Activated CD4-positive, alpha-beta T cell treated with anti-CD3 and anti-CD28 coated beads, Interleukin-2, amount 50 U/mL, for 24 hours (primary cell): Measurements from ENCODE around the gene SEC16A.
"Not testable (repeated sequence)": the region's sequence is repeated elsewhere in the genome, so short reads cannot be mapped to it uniquely, and the experiment has no call there.

Source experiments
- DNase-seq, 2 donors: peaks; one replicate each; pipeline ENCODE4 v3.0.0-alpha.2; 2020; ENCODE audit warnings: low read depth in 1 of 2, low spot score in 1 of 2

The SEC16A gene

GRCh38 chr9:136441191-136441680, 41.6 kb downstream of the SEC16A start:
- DNase-seq, result no peak

GRCh38 chr9:136439481-136440408, 43.1 kb downstream of the SEC16A start, which contains the start of gene INPP5E:
TSS of gene INPP5E (minus strand) at chr9:136439845. CDS start at chr9:136439419, 426 bp downstream.
- DNase-seq, result peak; percentile 70 to 87

DNA sequence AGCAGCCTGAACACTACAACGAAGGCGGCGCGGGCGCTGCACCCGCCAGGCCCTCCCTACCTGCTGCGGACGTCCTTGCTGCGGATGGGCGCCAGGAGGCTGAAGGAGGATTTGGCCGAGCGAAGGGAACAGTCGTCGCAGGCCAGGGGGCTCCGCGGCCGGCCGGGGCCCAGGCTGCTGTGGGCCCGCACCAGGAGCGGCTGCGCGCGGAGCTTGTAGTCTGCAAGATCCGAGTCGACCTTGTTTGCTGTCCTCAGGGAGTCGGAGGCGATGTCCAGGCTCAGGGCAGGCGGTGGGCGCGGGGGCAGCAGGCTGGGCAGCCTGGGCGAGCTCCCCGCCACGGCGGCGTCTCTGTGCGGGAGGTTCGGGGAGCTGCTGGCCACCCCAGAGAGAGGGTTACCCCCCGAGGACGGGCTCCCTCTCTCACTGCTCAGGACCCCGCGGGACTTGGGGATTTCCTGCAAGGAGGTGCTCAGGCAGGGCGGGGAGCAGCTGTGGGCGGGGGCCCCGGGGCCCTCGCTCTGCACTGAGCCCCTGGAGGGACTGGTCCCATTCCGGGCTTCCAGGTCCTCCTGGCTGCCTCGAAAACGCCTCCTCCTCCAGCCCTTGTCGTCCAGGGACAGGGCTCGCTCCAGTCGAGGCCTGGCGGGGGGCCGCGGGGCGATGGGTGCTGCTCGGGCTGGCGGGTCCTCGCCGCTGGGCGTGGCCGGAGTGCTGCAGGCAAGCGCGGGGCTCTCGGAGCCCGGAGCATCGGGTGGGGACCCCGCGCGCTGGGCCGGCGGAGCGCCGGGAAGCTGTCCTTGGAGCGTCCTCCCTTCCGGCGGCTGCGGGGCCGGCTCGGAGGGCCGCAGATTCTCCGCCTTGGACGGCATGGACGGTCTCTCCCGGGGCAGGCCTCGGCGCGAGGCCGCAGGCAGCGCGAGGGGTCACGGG, 44.0 kb downstream of the SEC16A start:
- DNase-seq, result peak; percentile 32 to 47

DNA sequence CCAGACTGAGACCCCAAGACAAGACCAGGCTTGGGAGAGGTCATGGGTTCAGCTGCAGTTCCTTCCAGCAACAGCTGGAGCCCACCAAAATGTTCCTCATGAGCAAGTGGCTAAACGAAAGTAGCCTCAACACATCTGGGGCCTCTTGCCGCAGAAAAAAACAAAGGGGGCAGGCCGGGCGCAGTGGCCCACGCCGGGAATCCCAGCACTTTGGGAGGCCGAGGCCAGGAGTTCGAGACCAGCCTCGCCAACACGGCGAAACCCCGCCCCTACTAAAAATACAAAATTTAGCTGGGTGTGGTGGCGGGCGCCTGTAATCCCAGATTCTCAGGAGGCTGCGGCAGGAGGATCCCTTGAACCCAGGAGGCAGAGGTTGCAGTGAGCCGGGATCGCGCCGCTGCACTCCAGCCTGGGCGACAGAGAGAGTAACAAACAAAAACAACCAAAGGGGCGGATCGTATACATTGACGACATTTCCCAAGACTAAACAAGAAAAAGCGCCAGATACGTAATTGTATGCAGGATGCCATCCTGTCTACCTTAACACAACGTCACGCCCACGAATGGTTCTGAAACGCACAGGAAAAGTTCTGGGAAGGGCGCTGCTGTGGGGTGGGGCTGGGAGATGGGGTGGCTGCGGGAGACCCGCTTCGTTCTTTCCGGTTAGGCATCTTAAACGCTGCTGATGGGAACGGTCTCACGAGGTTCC, 44.8 kb downstream of the SEC16A start:
- no peak for DNase-seq

- no peak for DNase-seq
Measured at GRCh38 chr9:136437430-136437829, 45.4 kb downstream of the SEC16A start.

GRCh38 chr9:136436055-136436634, 46.7 kb downstream of the SEC16A start:
- no peak for DNase-seq

DNA sequence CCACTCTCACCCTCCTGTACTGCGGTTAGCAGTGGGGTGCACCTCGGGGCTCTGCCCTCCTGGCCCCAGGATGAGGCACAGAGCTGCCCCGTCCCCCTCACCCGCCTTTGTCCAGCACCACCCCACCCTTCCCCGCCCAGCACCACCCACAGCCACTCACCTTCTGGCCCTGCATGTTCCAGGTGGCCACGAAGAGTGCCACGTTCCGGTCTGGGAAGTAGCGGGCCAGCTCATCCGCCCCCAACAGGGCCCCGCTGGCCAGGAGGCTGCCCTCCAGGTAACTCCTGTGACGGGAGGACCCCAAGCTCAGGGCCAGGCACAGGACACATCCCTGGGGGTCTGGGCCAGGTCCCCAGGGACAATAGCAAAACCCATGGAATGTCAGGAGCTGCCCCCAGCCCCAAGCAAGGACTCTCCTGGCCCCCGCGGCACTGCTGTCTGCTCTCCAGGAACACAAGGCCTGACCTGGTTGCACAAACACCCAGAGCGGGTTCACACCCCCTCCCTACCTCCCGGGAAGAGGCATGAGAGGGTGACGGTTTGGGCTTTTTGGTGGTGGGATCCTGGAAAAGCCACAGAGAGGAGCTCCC, 48.2 kb downstream of the SEC16A start:
- no peak for DNase-seq

DNA sequence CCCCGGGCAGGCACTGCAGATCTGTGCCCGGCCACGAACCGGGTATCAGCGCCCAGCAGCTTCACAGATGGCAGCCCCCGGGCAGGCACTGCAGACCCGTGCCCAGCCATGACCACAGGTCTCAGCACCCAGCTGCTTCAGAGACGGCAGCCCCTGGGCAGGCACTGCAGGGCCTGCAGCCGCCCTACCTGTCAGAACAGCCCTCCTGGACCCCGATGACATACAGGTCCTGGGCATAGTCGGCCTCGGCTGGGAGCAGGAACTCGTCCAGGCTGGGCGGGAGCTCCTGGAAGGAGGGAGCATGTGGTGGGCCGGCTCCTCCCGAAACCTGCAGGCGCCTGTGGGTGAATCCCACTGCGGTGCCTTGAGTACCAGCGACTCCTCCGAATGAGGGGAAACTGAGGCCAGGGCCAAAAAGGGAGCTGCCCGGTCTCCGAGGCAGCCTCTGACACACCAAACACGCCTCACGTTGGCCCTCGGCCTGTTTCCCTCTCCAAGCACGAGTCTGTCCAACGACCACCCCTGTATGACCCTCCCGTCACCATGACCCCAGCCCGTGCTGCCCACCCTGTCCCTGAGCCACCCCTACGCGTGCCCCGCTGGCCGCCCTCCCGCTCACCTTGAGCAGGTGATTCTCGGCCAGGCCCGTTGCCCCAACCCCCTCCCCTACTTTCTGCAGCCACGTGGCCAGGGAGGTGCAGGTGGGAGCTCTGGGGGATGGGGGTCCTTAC, 48.8 kb downstream of the SEC16A start:
- DNase-seq, result no peak

- DNase-seq, result no peak
Measured at GRCh38 chr9:136433043-136433715, 49.7 kb downstream of the SEC16A start.

GRCh38 chr9:136432591-136432990, 50.2 kb downstream of the SEC16A start:
- no peak for DNase-seq

- no peak for DNase-seq
Measured at GRCh38 chr9:136431782-136432350, 51.0 kb downstream of the SEC16A start.

DNA sequence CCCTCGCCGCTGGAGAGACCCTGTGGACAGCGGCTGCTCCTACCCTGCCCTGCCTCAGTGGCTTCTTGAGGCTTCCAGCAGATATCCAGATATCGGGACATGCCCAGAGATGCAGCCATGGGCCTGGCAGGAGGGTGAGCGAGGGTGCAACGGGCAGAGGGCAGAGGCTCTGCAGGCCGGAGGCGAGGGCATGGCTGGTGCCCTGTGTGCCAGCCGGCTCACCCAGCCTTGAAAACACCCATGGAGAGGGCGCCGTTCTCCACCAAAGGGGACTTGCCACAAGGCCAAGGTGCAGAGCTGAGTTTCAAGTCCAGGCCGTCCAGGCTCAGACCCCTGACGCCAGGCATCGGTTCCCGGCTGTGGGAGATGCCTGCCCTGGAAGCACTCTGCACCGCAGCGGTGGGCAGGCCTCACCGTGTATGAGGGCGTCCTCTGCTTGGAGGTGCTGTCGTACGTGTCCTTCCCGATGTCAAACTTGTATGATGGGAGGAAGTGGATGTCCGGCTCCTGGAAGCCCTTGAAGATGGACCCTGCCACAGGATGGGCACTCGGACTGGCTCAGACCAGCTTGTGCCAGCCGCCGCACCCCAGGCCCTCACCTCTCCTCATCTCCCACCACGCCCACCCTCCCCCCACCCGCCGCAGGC, 52.1 kb downstream of the SEC16A start:
- DNase-seq, result no peak

GRCh38 chr9:136429683-136430491, 53.0 kb downstream of the SEC16A start:
- DNase-seq, result no peak

DNA sequence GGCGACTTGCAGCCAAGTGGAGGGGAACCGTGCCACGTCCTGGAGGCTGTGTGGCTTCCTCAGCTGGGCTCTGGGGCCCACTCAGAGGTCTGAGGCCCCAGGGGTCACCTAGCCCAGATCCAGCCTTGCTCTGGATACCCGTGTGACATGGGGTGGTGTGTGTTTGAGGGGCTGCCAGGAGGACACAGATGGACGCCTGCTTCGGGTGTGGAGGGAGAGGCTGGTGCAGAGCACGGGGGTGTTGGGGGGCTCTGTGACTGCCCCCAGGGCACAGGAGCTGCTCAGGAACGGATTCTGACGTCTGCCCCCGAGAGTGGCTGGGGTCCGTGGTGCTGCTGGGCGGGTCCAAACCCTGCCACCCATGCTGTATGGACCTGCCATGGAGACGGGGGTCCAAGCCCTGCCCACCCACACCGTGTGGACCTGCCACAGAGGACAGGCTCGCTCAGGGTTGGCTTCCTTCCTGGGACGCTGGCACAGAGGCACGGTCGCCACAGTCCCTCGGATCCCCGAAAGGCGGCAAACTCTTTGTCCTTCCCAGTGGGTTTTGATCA, 53.7 kb downstream of the SEC16A start:
- DNase-seq, result no peak

DNA sequence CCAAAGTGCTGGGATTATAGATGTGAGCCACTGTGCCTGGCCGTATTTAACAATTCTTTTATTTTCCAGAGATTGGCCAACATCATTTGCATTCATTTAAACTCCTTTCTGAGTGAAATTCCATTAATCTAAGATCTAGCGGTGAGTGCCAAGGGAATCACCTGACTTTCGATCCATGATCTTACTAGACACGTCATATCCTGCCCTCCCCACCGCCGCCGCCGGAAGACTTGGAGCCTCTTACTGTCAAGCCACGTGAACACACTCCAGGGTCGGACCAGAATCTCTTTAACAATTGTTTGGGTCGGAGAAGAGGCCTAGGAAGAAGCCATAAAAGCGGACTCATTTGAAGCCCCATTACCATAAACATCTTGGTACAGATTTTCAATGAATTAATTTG, 56.1 kb downstream of the SEC16A start:
- no peak for DNase-seq

GRCh38 chr9:136425367-136425766, 57.5 kb downstream of the SEC16A start:
- not testable (repeated sequence) for DNase-seq
